Measurements from ENCODE around the gene TRERF1.

DNA sequence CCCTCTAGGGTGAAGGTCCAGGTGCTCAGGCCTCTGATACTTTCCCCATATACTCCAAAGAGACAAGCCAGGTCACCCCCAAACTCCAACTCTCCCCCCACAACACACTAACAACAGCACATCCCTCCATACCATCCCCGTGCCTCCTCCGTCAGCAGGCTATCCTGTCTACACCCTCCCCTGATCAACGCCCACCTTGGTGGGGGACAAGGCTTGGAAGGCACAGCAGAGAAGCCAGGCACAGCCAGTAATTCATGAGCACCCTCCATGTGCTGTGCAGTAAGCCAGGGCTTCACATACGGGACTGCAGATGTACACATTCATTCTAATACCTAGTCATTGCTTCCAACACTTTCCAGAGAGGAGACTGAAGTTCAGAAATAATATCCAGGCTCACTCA is 57.6 kb downstream of the TRERF1 start:
- TF ChIP-seq POLR2A (IDR thresholded peaks at IDR 0.05; ENCODE audit: low read depth, low read length) = no peak
- TF ChIP-seq POLR2AphosphoS5 (IDR thresholded peaks at IDR 0.05; ENCODE audit: low read depth, low read length) = no peak
